Measurements from ENCODE around the gene WDR83.
A peak's percentile ranks its signal among the peaks of the same experiment; 100 is the strongest.

Gene WDR83

GRCh38 chr19:12720296-12720695 is 53.7 kb downstream of the WDR83 start:
- no peak for DNase-seq

GRCh38 chr19:12720851-12721655 is 54.4 kb downstream of the WDR83 start:
- DNase-seq: no peak

DNA sequence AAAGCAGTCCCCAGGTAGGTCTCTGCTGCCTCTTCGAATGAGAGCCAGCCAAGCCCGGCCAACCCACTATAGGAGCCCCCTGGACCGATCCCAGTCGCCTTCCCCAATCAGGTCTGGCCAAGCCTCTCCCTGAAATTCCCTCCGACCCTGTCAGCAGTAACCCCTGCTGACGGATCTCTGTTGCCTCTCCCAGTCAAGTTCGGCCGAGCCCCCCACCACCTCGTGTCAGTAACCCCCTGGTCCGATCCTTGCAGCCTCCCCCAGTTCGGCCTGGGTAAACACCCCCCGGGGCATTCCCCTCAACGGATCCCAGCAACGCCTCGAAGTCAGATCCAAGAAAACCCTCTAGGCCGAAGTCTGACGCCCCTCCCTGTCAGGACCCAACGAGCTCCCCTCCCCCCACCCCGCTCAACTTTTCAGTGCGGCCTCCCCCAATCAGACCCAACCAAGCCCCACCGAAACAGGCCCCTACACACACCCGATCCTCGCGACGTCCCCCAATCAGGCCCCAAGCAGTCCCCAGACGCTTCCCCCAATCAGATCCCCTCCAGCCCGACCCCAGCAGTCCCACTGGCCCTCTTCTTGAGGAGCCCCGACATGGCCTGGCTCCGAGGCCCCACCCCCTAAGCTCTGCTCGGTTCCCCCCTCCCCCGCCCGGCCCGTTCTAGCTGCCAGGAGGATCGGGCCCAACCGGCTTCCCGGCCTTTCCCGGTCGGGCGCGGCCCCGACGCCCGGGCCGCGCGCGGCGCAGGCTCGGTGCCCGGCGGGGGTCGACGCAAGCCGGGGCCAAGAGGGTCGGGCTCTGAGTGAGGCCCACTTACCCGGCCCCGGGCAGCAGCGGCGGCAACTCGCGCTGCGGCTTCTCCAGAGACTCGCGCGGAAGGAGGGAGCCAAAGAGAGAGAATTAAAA is 55.3 kb downstream of the WDR83 start:
- no peak for DNase-seq

DNA sequence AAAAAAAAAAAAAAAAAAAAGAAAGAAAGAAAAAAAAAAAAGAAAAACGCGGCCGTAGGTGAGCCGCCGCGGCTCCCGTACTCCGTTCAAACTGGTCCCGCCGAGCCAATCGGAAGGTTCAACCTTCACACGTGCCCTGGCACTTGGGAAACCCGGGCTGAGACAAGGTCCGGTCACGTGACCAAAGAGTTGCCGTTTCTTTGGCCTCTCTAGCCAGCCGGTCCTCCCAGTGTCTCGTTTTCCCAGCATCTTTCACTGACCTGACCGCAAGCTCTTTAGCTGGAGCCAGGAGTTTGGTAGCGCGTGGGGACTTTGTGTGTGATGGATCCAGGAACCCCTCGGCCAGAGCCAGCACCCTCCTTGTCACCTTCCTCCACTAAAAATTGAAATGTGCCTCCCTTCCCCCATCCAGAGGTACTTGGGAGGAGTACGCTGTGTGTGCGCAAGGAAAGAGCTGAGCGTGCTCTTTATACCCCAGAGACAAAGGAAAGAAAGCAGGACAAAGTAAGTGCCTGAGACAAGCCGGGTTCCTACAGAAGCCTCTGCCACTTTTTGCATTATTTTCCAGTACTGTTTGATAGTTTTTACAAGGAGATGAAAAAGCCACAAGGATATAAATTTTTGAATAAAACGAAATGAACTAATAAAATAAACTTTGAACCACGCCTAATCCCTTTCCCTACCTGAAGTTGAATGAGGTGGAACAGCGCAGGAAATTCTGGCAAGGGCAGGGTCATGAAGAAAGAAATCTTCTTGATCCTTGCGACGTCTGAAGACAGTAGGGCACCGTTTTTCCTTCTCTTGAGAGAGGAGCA is 56.2 kb downstream of the WDR83 start:
- DNase-seq: peak; percentile 87

DNA sequence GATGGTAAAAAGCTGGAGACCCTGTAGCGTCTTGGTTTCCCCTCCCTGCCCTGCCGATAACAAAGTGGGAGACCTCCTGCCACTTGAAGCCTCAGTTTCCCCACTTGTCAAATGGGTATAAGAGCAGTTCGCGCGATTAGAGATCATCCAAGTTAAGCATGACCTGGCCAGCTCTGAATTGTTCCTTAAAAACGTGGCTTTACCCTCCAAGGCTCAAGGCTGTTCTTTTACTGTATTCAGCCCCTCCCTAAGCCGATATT is 56.7 kb downstream of the WDR83 start:
- DNase-seq: no peak

DNA sequence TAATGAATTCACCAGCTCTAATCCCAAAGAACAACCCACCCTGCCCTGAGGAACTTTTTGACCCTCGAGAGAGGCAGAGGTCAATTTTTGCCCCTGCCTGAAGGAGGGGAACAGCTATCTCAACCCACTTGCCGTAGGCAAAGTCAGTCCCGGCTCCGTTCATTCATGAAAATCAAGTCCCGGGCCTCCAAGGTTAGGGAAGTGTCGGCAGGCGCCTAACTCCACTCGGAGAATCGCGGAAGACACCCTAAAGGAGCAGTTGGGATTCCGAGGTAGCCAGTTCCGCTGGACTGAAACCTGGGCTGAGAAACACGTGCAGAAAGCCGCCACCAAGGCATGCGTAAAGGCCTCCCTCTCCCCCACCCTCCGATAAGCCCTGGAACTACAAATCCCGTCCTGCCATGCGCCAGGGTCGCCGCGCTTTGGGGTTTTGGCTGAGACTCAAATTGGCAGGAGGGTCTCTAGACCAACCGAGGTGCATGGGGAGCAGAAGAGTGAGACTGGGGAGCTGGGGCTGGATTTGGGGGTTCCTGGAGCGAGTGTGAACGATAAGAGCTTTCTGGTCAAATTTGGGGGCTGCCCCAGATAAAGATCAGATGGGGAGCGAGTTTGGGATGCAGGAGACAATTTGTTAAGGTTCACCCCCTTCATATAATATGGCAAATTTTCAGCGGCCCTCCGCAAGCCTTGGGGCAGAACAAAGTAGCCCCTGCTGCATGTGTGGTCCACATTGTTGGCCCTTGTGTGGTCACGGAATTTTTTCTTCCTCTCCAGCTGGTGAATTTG is 57.2 kb downstream of the WDR83 start, which contains the start of gene TNPO2:
TNPO2 (minus strand) TSS at position 292 of the 786 bp plus-strand sequence. CDS start 2,955 bp downstream, outside the sequence.
- peak; percentile 64 for DNase-seq
